Endothelial cell of coronary artery (primary cell): ENCODE data around the gene ODAD2. TPM values are rescaled to one million over a fixed set of nuclear protein-coding genes. Genes with fewer than 3 reads are reported as not detected.

Experiments used
- total RNA-seq: library from RNA; depleted of rRNA; stranded (reverse); fragments of >200 nt; gene quantifications from 2 replicates; pipeline ENCODE4 v1.2.3, GENCODE V29; 2014

Gene ODAD2
- 0.36 and 1.0 TPM in 2 replicates for total RNA-seq

GRCh38 chr10:27998954-27999275 is at the start of gene ODAD2:
ODAD2 (minus strand) TSS chr10:27999079; CDS start chr10:27995142, 3,937 bp downstream.

